Measurements from ENCODE around the gene CNNM2.
"Not testable (repeated sequence)": the region's sequence is repeated elsewhere in the genome, so short reads cannot be mapped to it uniquely, and the experiment has no call there.

CNNM2 gene

GRCh38 chr10:103111031-103111917 lies 193.2 kb downstream of the CNNM2 start:
- DNase-seq, result peak in 1 of 4 experiments; percentile 17

- DNase-seq, result no peak
Observed at GRCh38 chr10:103111918-103112877, 194.1 kb downstream of the CNNM2 start.

GRCh38 chr10:103114876-103115275 lies 196.8 kb downstream of the CNNM2 start:
- DNase-seq, result no peak

GRCh38 chr10:103117247-103117646 lies 199.2 kb downstream of the CNNM2 start:
- DNase-seq, result no peak

GRCh38 chr10:103120546-103120945 lies 202.5 kb downstream of the CNNM2 start:
- no peak for DNase-seq

- DNase-seq, result no peak
Observed at GRCh38 chr10:103120977-103121735, 203.1 kb downstream of the CNNM2 start.

GRCh38 chr10:103123282-103124024 lies 205.4 kb downstream of the CNNM2 start:
- no peak for DNase-seq

GRCh38 chr10:103124420-103125096 lies 206.5 kb downstream of the CNNM2 start:
- DNase-seq, result no peak

- no peak for DNase-seq
Observed at GRCh38 chr10:103125323-103126267, 207.5 kb downstream of the CNNM2 start.

GRCh38 chr10:103127241-103127640 lies 209.1 kb downstream of the CNNM2 start:
- no peak for DNase-seq

GRCh38 chr10:103130180-103130579 lies 212.1 kb downstream of the CNNM2 start:
- DNase-seq, result not testable (repeated sequence)

- no peak for DNase-seq
Observed at GRCh38 chr10:103130910-103131309, 212.8 kb downstream of the CNNM2 start.

GRCh38 chr10:103135168-103135567 lies 217.1 kb downstream of the CNNM2 start:
- DNase-seq, result not testable (repeated sequence)

- DNase-seq, result peak in 2 of 4 experiments; percentile 16 to 28
Observed at GRCh38 chr10:103139803-103140202, 221.7 kb downstream of the CNNM2 start.

Data from suppressor macrophage (primary cell).